Right kidney (tissue), 9 donors: ENCODE results near the gene UBXN1.

Source experiments
- DNase-seq: peaks from one replicate; pipeline ENCODE4 v3.0.0-alpha.2; 2016
- long read RNA-seq, 8 donors: transcript quantifications; one replicate each; lab custom pipeline, GENCODE V29; 2026

Gene UBXN1
- long read RNA-seq, donor 1, transcript UBXN1-216 (5 exons, 739 nt), result minor isoform, 18 of 152 reads
- long read RNA-seq, donor 1, transcript UBXN1-202 (9 exons, 1,153 nt), result major isoform, 77 of 152 reads
- long read RNA-seq, donor 1, transcript UBXN1-209 (4 exons, 861 nt), result minor isoform, 5 of 152 reads
- long read RNA-seq, donor 1, transcript UBXN1-217 (10 exons, 943 nt), result minor isoform, 11 of 152 reads
- long read RNA-seq, donor 1, partial matches to known transcripts, result 36 of 152 reads
- long read RNA-seq, donor 1, other reads (novel, unspliced or antisense), result 0 of 152 reads
- long read RNA-seq, donor 2, transcript UBXN1-216 (5 exons, 739 nt), result minor isoform, 20 of 71 reads
- long read RNA-seq, donor 2, transcript UBXN1-202 (9 exons, 1,153 nt), result major isoform, 34 of 71 reads
- long read RNA-seq, donor 2, partial matches to known transcripts, result 14 of 71 reads
- long read RNA-seq, donor 2, other reads (novel, unspliced or antisense), result 0 of 71 reads
- long read RNA-seq, donor 3, transcript UBXN1-216 (5 exons, 739 nt), result minor isoform, 6 of 38 reads
- long read RNA-seq, donor 3, transcript UBXN1-202 (9 exons, 1,153 nt), result major isoform, 25 of 38 reads
- long read RNA-seq, donor 3, partial matches to known transcripts, result 5 of 38 reads
- long read RNA-seq, donor 3, other reads (novel, unspliced or antisense), result 0 of 38 reads
- long read RNA-seq, donor 4, transcript UBXN1-216 (5 exons, 739 nt), result minor isoform, 18 of 93 reads
- long read RNA-seq, donor 4, transcript UBXN1-202 (9 exons, 1,153 nt), result major isoform, 44 of 93 reads
- long read RNA-seq, donor 4, partial matches to known transcripts, result 22 of 93 reads
- long read RNA-seq, donor 4, other reads (novel, unspliced or antisense), result 0 of 93 reads
- long read RNA-seq, donor 5, transcript UBXN1-202 (9 exons, 1,153 nt), result major isoform, 63 of 81 reads
- long read RNA-seq, donor 5, partial matches to known transcripts, result 7 of 81 reads
- long read RNA-seq, donor 5, other reads (novel, unspliced or antisense), result 0 of 81 reads
- long read RNA-seq, donor 6, transcript UBXN1-216 (5 exons, 739 nt), result major isoform, 46 of 114 reads
- long read RNA-seq, donor 6, transcript UBXN1-202 (9 exons, 1,153 nt), result minor isoform, 39 of 114 reads
- long read RNA-seq, donor 6, partial matches to known transcripts, result 25 of 114 reads
- long read RNA-seq, donor 6, other reads (novel, unspliced or antisense), result 0 of 114 reads
- long read RNA-seq, donor 7, transcript UBXN1-216 (5 exons, 739 nt), result minor isoform, 38 of 144 reads
- long read RNA-seq, donor 7, transcript UBXN1-202 (9 exons, 1,153 nt), result major isoform, 71 of 144 reads
- long read RNA-seq, donor 7, transcript UBXN1-209 (4 exons, 861 nt), result minor isoform, 5 of 144 reads
- long read RNA-seq, donor 7, partial matches to known transcripts, result 22 of 144 reads
- long read RNA-seq, donor 7, other reads (novel, unspliced or antisense), result 0 of 144 reads
- long read RNA-seq, donor 8, transcript UBXN1-202 (9 exons, 1,153 nt), result major isoform, 65 of 92 reads
- long read RNA-seq, donor 8, transcript UBXN1-216 (5 exons, 739 nt), result minor isoform, 10 of 92 reads
- long read RNA-seq, donor 8, partial matches to known transcripts, result 11 of 92 reads
- long read RNA-seq, donor 8, other reads (novel, unspliced or antisense), result 0 of 92 reads

GRCh38 chr11:62678770-62679696, at the start of gene UBXN1:
Gene UBXN1, minus strand, starts transcription at chr11:62679073. Its CDS starts 150 bp downstream, at chr11:62678923.
- peak; percentile 88 for DNase-seq

GRCh38 chr11:62728171-62728988, 49.5 kb upstream of the UBXN1 start, which contains the start of gene TTC9C:
Gene TTC9C, plus strand, starts transcription at chr11:62728486. Its CDS starts 363 bp downstream, at chr11:62728849.
- peak; percentile 92 for DNase-seq

GRCh38 chr11:62727872-62728170, 48.9 kb upstream of the UBXN1 start:
- DNase-seq, result no peak

- DNase-seq, result peak; percentile 100
Observed at GRCh38 chr11:62727165-62727871, 48.4 kb upstream of the UBXN1 start, which contains the start of gene HNRNPUL2. Gene HNRNPUL2, minus strand, starts transcription at chr11:62727457. Its CDS starts 301 bp downstream, at chr11:62727156.

GRCh38 chr11:62726915-62727164, 48.0 kb upstream of the UBXN1 start:
- DNase-seq, result no peak

- peak; percentile 24 for DNase-seq
Observed at GRCh38 chr11:62726156-62726914, 47.5 kb upstream of the UBXN1 start.

- DNase-seq, result no peak
Observed at GRCh38 chr11:62725646-62726045, 46.8 kb upstream of the UBXN1 start.

GRCh38 chr11:62724171-62724570, 45.3 kb upstream of the UBXN1 start:
- no peak for DNase-seq

GRCh38 chr11:62721994-62722393, 43.1 kb upstream of the UBXN1 start:
- DNase-seq, result no peak

- no peak for DNase-seq
Observed at GRCh38 chr11:62719302-62719978, 40.6 kb upstream of the UBXN1 start.

GRCh38 chr11:62716816-62717215, 37.9 kb upstream of the UBXN1 start:
- DNase-seq, result no peak

- DNase-seq, result no peak
Observed at GRCh38 chr11:62716206-62716605, 37.3 kb upstream of the UBXN1 start.

- DNase-seq, result no peak
Observed at GRCh38 chr11:62715150-62716130, 36.6 kb upstream of the UBXN1 start.

- DNase-seq, result no peak
Observed at GRCh38 chr11:62713343-62713742, 34.5 kb upstream of the UBXN1 start.

- DNase-seq, result no peak
Observed at GRCh38 chr11:62712861-62713260, 34.0 kb upstream of the UBXN1 start.

GRCh38 chr11:62712276-62712812, 33.5 kb upstream of the UBXN1 start:
- no peak for DNase-seq
